ENCODE measurements around the gene IL4I1. TPM values are rescaled to one million over a fixed set of nuclear protein-coding genes. Genes with fewer than 3 reads are reported as not detected.

The IL4I1 gene
- total RNA-seq, 2 experiments from 2014 or later, result 3.7 to 4.2 TPM

- peak overlapping the region; percentile 68 for H3K27ac Mint-ChIP-seq
- POLR2A ChIA-PET, result no interaction called here
- peaks cover 4% of the 10 kb centered on the region for H3K36me3 Mint-ChIP-seq (ENCODE audit: low read depth)
- DNase-seq, result no peak
- no peaks in the 10 kb centered on the region for H3K9me3 Mint-ChIP-seq
- H3K4me1 Mint-ChIP-seq, result peaks cover 30% of the 10 kb centered on the region
- H3K4me3 Mint-ChIP-seq, result no peak overlapping the region
- H3K27me3 Mint-ChIP-seq, result no peaks in the 10 kb centered on the region
- CTCF ChIA-PET, result interaction anchor here (0.5 kb wide), 1 partner anchor 318 kb away, joined by 5 read pairs; no protein-coding TSS in a partner anchor
Measured at GRCh38 chr19:49872245-49873128, 24.2 kb downstream of the IL4I1 start.

- no peak for DNase-seq
- no peaks in the 10 kb centered on the region for H3K9me3 Mint-ChIP-seq
- POLR2A ChIA-PET, result no interaction called here
- peaks cover 35% of the 10 kb centered on the region for H3K4me1 Mint-ChIP-seq
- peaks cover 7% of the 10 kb centered on the region for H3K36me3 Mint-ChIP-seq (ENCODE audit: low read depth)
- CTCF ChIA-PET, result interaction anchor here (0.9 kb wide), 1 partner anchor 19 kb away, joined by 3 read pairs; no protein-coding TSS in a partner anchor
- H3K27ac Mint-ChIP-seq, result peak overlapping the region; percentile 54
- no peak overlapping the region for H3K4me3 Mint-ChIP-seq
- H3K27me3 Mint-ChIP-seq, result no peaks in the 10 kb centered on the region
Measured at GRCh38 chr19:49871349-49871985, 25.2 kb downstream of the IL4I1 start.

DNA sequence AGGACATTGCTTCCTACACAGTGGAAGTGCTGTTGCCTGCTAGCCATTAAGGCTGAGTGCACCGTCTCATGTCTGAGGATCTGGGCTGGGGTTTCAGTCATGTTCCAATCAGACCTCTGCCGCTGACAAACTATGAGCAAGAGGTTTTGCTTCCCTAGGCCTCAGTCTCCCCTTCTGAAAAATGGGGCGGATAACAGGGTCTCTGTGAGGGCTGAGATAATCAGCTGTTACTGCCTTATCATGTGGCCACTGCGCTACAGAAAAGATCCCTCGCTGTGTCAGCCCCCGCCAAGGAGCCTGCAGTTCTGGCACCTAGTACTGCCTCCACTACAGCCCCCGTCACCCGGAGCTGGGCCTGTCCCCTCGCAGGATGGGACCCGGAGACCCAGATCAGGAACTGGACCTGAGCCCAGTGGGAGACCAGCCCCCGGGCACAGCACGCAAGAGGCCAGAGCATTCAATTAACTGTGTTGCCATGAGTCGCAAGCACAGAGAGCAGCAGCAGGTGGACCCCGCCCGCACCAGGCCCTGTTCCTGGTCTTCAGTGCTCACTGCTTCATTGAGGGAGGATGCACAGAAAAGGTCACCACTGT, 26.3 kb downstream of the IL4I1 start:
- Mint-ChIP-seq H3K27me3 (no peaks in the 10 kb centered on the region), H3K4me1 (peaks cover 42% of the 10 kb centered on the region), H3K27ac (peak overlapping the region; percentile 89), H3K4me3 (no peak overlapping the region), H3K36me3 (ENCODE audit: low read depth) (peaks cover 12% of the 10 kb centered on the region), H3K9me3 (no peaks in the 10 kb centered on the region)
- CTCF ChIA-PET, result no interaction called here
- no peak for DNase-seq
- POLR2A ChIA-PET, result no interaction called here

DNA sequence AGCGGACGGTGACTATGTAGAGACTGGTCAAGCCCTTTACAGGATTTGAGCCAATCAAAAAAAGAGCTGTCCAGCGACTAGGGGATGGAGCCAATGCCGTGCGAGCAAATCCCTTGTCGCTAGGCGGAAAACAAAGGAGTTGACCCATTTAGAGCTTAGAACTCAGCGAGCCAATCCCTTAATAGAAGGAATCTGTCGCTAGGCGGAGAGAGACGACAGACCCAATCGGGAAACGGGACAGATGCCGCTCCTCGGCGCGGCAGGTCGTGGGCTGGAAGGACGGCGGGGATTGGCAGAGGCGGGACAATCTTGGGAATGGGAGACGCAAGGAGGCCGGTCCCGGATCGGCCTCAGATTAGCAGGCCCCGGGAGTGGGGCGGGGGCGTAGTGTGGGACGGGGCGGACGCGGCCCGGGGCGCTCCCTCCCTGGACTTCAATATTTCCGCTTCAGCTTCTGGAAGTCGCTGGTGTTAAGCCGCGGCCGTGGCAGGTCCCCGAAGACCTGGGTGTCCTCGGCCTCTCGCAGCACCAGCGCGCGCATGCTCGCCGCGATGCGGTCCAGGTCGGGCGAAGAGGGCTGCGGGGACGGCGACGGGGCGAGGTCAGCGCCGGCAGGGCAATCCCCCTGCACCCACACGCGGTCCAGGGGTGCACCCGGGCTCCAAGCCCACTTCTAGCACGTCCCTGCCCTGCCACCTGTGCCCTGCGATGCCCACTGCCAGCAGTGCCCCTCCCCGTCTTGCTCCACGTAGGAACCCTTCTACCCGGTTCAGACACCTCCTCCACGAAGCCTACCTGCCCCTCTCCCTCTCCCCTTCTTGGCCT, 27.0 kb downstream of the IL4I1 start:
- peak; percentile 95 for DNase-seq
- ChIA-PET POLR2A (no interaction called here), CTCF (interaction anchor here (0.6 to 1.3 kb wide), 3 partner anchors 12 to 28 kb away, joined by 3 read pairs; no protein-coding TSS in a partner anchor)
- Mint-ChIP-seq H3K4me1 (peaks cover 41% of the 10 kb centered on the region), H3K27ac (peak overlapping the region; percentile 89), H3K9me3 (no peaks in the 10 kb centered on the region), H3K4me3 (no peak overlapping the region), H3K36me3 (ENCODE audit: low read depth) (peaks cover 18% of the 10 kb centered on the region), H3K27me3 (no peaks in the 10 kb centered on the region)

- no peak overlapping the region for H3K27ac Mint-ChIP-seq
Measured at GRCh38 chr19:49869009-49869483, 27.6 kb downstream of the IL4I1 start.

DNA sequence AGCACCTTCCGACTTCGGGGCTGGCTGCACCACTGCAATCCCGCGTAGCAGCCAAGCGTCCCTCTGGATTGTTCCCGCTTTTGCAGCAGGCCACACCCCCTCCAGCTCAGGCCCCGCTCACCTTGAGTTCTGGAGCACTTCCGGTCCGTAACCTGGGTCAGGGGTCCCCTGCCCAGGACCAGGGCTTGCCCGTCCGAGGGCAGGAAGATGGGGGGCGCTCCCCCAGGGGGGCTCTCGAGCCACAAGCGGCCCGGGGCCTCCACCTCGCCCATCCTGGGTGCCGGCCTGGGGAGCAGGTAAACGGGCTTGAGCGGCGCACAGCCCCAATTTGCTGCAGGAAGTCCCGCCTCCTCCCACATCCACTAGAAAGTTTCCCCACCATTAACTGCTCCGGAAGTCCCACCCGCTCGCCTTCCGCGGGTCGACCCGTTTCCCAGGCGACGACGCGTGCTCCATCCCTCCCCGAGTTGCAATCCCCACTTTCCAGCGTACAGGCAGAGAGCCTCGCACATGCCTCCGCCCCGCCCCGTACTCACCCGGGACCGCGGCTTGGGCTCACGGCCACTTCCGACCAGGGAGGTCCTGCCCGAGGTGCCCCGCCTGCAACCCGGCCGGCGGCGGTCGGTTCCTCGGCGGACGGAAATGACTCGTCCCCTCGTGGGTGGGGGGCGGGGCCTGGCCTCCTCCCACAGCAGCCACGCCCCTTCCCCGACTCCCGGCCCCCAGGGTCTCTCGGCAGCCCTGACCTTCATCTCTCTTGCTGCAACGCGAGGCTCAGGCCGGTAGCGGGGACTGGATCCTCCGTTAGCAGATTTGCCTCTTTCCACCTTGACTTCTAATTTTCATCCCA, 29.5 kb downstream of the IL4I1 start, which contains the start of gene PNKP:
TSS of gene PNKP (minus strand) at position 644 of the 850 bp plus-strand sequence. CDS start at position 272, 372 bp downstream.
- H3K36me3 Mint-ChIP-seq (ENCODE audit: low read depth), result peaks cover 29% of the 10 kb centered on the region
- ChIA-PET POLR2A (interaction anchor here (0.7 to 1.0 kb wide), 2 partner anchors 9 to 15 kb away, joined by 4 read pairs; no protein-coding TSS in a partner anchor), CTCF (interaction anchor here (0.7 to 0.9 kb wide), 2 partner anchors 9 to 411 kb away, joined by 3 read pairs; no protein-coding TSS in a partner anchor)
- H3K27ac Mint-ChIP-seq, result no peak within 1 kb of the TSS
- peaks cover 46% of the 10 kb centered on the region for H3K4me1 Mint-ChIP-seq
- DNase-seq, result peak; percentile 88
- no peak within 1 kb of the TSS for H3K4me3 Mint-ChIP-seq
- no peaks in the 10 kb centered on the region for H3K27me3 Mint-ChIP-seq
- H3K9me3 Mint-ChIP-seq, result no peaks in the 10 kb centered on the region

More at GRCh38 chr19:49869009-49869483, 27.6 kb downstream of the IL4I1 start:
- POLR2A ChIA-PET, result no interaction called here
- peaks cover 44% of the 10 kb centered on the region for H3K4me1 Mint-ChIP-seq
- H3K9me3 Mint-ChIP-seq, result no peaks in the 10 kb centered on the region
- peaks cover 25% of the 10 kb centered on the region for H3K36me3 Mint-ChIP-seq (ENCODE audit: low read depth)
- no peak for DNase-seq
- no peak overlapping the region for H3K4me3 Mint-ChIP-seq
- CTCF ChIA-PET, result interaction anchor here (0.6 to 1.3 kb wide), 3 partner anchors 12 to 27 kb away, joined by 3 read pairs; no protein-coding TSS in a partner anchor
- H3K27me3 Mint-ChIP-seq, result no peaks in the 10 kb centered on the region

DNA sequence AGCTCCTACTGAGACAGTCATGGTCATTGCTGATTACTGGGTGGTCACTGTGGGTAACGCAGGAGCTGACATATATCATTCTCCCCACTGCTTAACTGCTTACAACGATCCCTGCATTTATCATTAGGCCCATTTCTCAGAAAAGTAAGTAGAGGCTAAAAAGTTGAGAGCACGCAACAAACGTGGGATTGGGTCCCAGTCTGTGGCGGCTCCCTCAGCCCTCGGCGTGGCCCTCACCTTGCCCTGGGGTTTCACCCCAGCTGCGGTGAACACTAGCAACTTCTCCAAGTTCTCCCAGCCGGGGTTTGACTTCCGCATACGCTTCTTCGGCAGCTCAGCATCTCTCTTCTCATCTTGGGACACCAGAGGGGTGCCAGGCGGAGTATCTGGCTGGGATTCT, 31.8 kb downstream of the IL4I1 start:
- no peaks in the 10 kb centered on the region for H3K27me3 Mint-ChIP-seq
- ChIA-PET CTCF (interaction anchor here (1.0 to 1.9 kb wide), 3 partner anchors 9 to 17 kb away, joined by 4 to 5 read pairs (median 5); partner anchors contain the start of gene PTOV1), POLR2A (no interaction called here)
- H3K4me3 Mint-ChIP-seq, result no peak overlapping the region
- H3K4me1 Mint-ChIP-seq, result peaks cover 31% of the 10 kb centered on the region
- no peak overlapping the region for H3K27ac Mint-ChIP-seq
- H3K9me3 Mint-ChIP-seq, result no peaks in the 10 kb centered on the region
- peaks cover 31% of the 10 kb centered on the region for H3K36me3 Mint-ChIP-seq (ENCODE audit: low read depth)
- no peak for DNase-seq

- ChIA-PET CTCF (interaction anchor here (0.6 to 1.0 kb wide), 3 partner anchors 8 to 458 kb away, joined by 3 to 5 read pairs (median 4); no protein-coding TSS in a partner anchor), POLR2A (no interaction called here)
- Mint-ChIP-seq H3K27me3 (no peaks in the 10 kb centered on the region), H3K36me3 (ENCODE audit: low read depth) (peaks cover 34% of the 10 kb centered on the region), H3K4me1 (peaks cover 31% of the 10 kb centered on the region), H3K9me3 (no peaks in the 10 kb centered on the region), H3K27ac (no peak overlapping the region), H3K4me3 (no peak overlapping the region)
- no peak for DNase-seq
Measured at GRCh38 chr19:49863935-49864320, 32.8 kb downstream of the IL4I1 start.

GRCh38 chr19:49863254-49863934, 33.3 kb downstream of the IL4I1 start:
- Mint-ChIP-seq H3K4me3 (no peak overlapping the region), H3K4me1 (peaks cover 31% of the 10 kb centered on the region), H3K36me3 (ENCODE audit: low read depth) (peaks cover 34% of the 10 kb centered on the region), H3K27me3 (no peaks in the 10 kb centered on the region), H3K9me3 (no peaks in the 10 kb centered on the region), H3K27ac (no peak overlapping the region)
- POLR2A ChIA-PET, result no interaction called here
- DNase-seq, result no peak
- CTCF ChIA-PET, result interaction anchor here (1.0 to 1.3 kb wide), 3 partner anchors 8 to 16 kb away, joined by 4 to 5 read pairs (median 4); no protein-coding TSS in a partner anchor

- H3K9me3 Mint-ChIP-seq, result no peaks in the 10 kb centered on the region
- DNase-seq, result no peak
- no peaks in the 10 kb centered on the region for H3K27me3 Mint-ChIP-seq
- ChIA-PET POLR2A (no interaction called here), CTCF (interaction anchor here (1.1 to 1.3 kb wide), 2 partner anchors 9 to 96 kb away, joined by 3 to 4 read pairs; partner anchors contain the start of gene AP2A1)
- H3K4me3 Mint-ChIP-seq, result no peak overlapping the region
- H3K27ac Mint-ChIP-seq, result no peak overlapping the region
- peaks cover 31% of the 10 kb centered on the region for H3K4me1 Mint-ChIP-seq
- H3K36me3 Mint-ChIP-seq (ENCODE audit: low read depth), result peaks cover 36% of the 10 kb centered on the region
Measured at GRCh38 chr19:49862391-49863253, 34.1 kb downstream of the IL4I1 start.

Data from activated CD4-positive, alpha-beta T cell treated with anti-CD3 and anti-CD28 coated beads, Interleukin-2, amount 10 ng/mL, durations not matched to agents 7 days and 5 days (primary cell).